GM12878 (cell line): ENCODE results near the gene INTS7. TPM values are rescaled to one million over a fixed set of nuclear protein-coding genes. Genes with fewer than 3 reads are reported as not detected.

Source experiments
- CHD4 ChIP-seq: fragments of 200-600 bp; sonication (generic); IDR thresholded peaks from 2 replicates; pipeline ENCODE4 v1.6.1; 2016; ENCODE audit warnings: mild to moderate bottlenecking
- CUX1 ChIP-seq: IDR thresholded peaks from 2 replicates; pipeline ENCODE4 v1.6.1; 2012; ENCODE audit warnings: improper control_type of control experiment, low read depth, low read length; ENCODE audit not compliant: insufficient replicate concordance
- DPF2 ChIP-seq: fragments of 450-650 bp; IDR thresholded peaks from 2 replicates; pipeline ENCODE4 v1.6.1; 2017; ENCODE audit warnings: mild to moderate bottlenecking
- IKZF1 ChIP-seq: fragments of 450-650 bp; conservative IDR thresholded peaks from 2 replicates; pipeline ENCODE4 v1.6.1; 2017; ENCODE audit warnings: antibody characterized with exemption, mild to moderate bottlenecking
- MTA2 ChIP-seq: fragments of 450-650 bp; IDR thresholded peaks from 2 replicates; pipeline ENCODE4 v1.6.1; 2016; ENCODE audit warnings: low read depth, mild to moderate bottlenecking, moderate library complexity
- NFYB ChIP-seq: IDR thresholded peaks from 2 replicates; pipeline ENCODE4 v1.6.1; 2011; ENCODE audit warnings: low read depth, mild to moderate bottlenecking, low read length, improper control_type of control experiment, moderate library complexity; ENCODE audit not compliant: insufficient read depth
- PAX8 ChIP-seq: fragments of 450-650 bp; IDR thresholded peaks from 2 replicates; pipeline ENCODE4 v1.6.1; 2017; ENCODE audit warnings: mild to moderate bottlenecking, moderate library complexity
- RB1 ChIP-seq: fragments of 450-650 bp; formaldehyde crosslinking; IDR thresholded peaks from 2 replicates; pipeline ENCODE4 v1.6.1; 2017; ENCODE audit warnings: mild to moderate bottlenecking, borderline replicate concordance
- RBBP5 ChIP-seq: fragments of 200-600 bp; sonication (generic); conservative IDR thresholded peaks from 2 replicates; pipeline ENCODE4 v1.6.1; 2016
- REST ChIP-seq: IDR thresholded peaks from 2 replicates; pipeline ENCODE4 v1.6.1; 2012; ENCODE audit warnings: mild to moderate bottlenecking, low read depth, low read length
- SKIL ChIP-seq: fragments of 450-650 bp; IDR thresholded peaks from 2 replicates; pipeline ENCODE4 v1.6.1; 2017; ENCODE audit warnings: mild to moderate bottlenecking, low read depth, inconsistent platforms; ENCODE audit not compliant: poor library complexity, severe bottlenecking
- SRF ChIP-seq, 2 experiments: IDR thresholded peaks; 2 replicates each; pipeline ENCODE4 v1.6.1; 2011; ENCODE audit warnings: low read depth in 2 of 2, low read length in 2 of 2, mild to moderate bottlenecking in 1 of 2, moderate library complexity in 1 of 2
- SUZ12 ChIP-seq: fragments of 200-600 bp; sonication (generic); IDR thresholded peaks from one replicate; pipeline ENCODE4 v1.6.1; 2018; ENCODE audit warnings: antibody characterized with exemption, mild to moderate bottlenecking; ENCODE audit not compliant: unreplicated experiment
- TBL1XR1 ChIP-seq: IDR thresholded peaks from 2 replicates; pipeline ENCODE4 v1.6.1; 2012; ENCODE audit warnings: low read depth, low read length, improper control_type of control experiment
- ZBED1 ChIP-seq: IDR thresholded peaks from 2 replicates; pipeline ENCODE4 v1.6.1; 2016; ENCODE audit warnings: borderline replicate concordance
- ZNF687 ChIP-seq: fragments of 450-650 bp; IDR thresholded peaks from 2 replicates; pipeline ENCODE4 v1.6.1; 2017; ENCODE audit warnings: mild to moderate bottlenecking, moderate library complexity
- polyA plus RNA-seq, 11 experiments: library from polyadenylated mRNA; depleted of rRNA in 4 of 11; unstranded in 6 of 11; stranded (reverse) in 5 of 11; fragments of >200 nt; fragmentation: Nextera tagmentation in 4 of 11; fragmentation: Illumina TruSeq in 1 of 11; extraction: Ambion mirVana in 4 of 11; extraction: Trizol in 1 of 11; gene quantifications; 1 replicate in 1 of 11; 2 replicates in 10 of 11; pipeline versions ENCODE4 v1.2.1 to v1.2.3, GENCODE V29; 2011 to 2016; ENCODE audit warnings: inconsistent platforms in 2 of 11, missing spikeins in 2 of 11, low read depth in 1 of 11
- total RNA-seq, 4 experiments: library from RNA; depleted of rRNA in 3 of 4; stranded (reverse); fragments of >200 nt in 3 of 4; fragmentation: Illumina TruSeq in 1 of 4; extraction: Trizol in 1 of 4; gene quantifications; 2 replicates each; pipeline versions ENCODE4 v1.2.1 to v1.2.3, GENCODE V29; 2013 to 2021

Gene INTS7
- total and polyA plus RNA-seq, 10 of the 15 experiments (the other 5 are each of a cell fraction or from before 2014, with no cell fraction given): 17.1 to 49.1 (median 26.8) TPM

GRCh38 chr1:211938561-211938997, 96.8 kb downstream of the INTS7 start (continued):
- TF ChIP-seq SKIL: peak; percentile 72
- TF ChIP-seq ZBED1: peak; percentile 53; the same call in 1 of the 2 replicates
- no peak for TF ChIP-seq PAX8
- TF ChIP-seq CUX1: peak; percentile 38
- peak; percentile 53; the same call in 1 of the 2 replicates for TF ChIP-seq MTA2
- TF ChIP-seq RBBP5: no peak
- TF ChIP-seq TBL1XR1: no peak
- TF ChIP-seq NFYB: no peak
- peak; percentile 55; the same call in 1 of the 2 replicates for TF ChIP-seq ZNF687
- TF ChIP-seq REST: no peak
- TF ChIP-seq SRF (IDR thresholded peaks at IDR 0.05; ENCODE audit: low read depth in 2 of 2, low read length in 2 of 2): no peak
- TF ChIP-seq CHD4: no peak
- peak; percentile 41; the same call in 1 of the 2 replicates for TF ChIP-seq IKZF1
- TF ChIP-seq SUZ12: no peak
- TF ChIP-seq DPF2: 0 out of 2 replicates have a peak, but pooled peaks have one; percentile 32
- TF ChIP-seq RB1: no peak
